IPS-18a (cell line): ENCODE results near the gene CDHR3.

ENCODE experiments used
- H3K27ac ChIP-seq: one replicate; pipeline ENCODE4 v1.5.1; 2013; ENCODE audit warnings: low read length
- H3K27me3 ChIP-seq: one replicate; pipeline ENCODE4 v1.6.1; 2013; ENCODE audit warnings: mild to moderate bottlenecking, low read length; ENCODE audit not compliant: control insufficient read depth, insufficient read depth
- H3K36me3 ChIP-seq: one replicate; pipeline ENCODE4 v1.6.1; 2013; ENCODE audit warnings: low read depth, low read length; ENCODE audit not compliant: control insufficient read depth
- H3K4me1 ChIP-seq: one replicate; pipeline ENCODE4 v1.6.1; 2013; ENCODE audit warnings: low read depth, low read length; ENCODE audit not compliant: control insufficient read depth
- H3K4me3 ChIP-seq: one replicate; pipeline ENCODE4 v1.5.1; 2013; ENCODE audit warnings: low read length
- H3K9ac ChIP-seq: one replicate; pipeline ENCODE4 v1.6.1; 2013; ENCODE audit warnings: mild to moderate bottlenecking, low read length, moderate library complexity
- H3K9me3 ChIP-seq: one replicate; pipeline ENCODE4 v1.6.1; 2013; ENCODE audit warnings: low read depth, low read length; ENCODE audit not compliant: control insufficient read depth

The CDHR3 gene

GRCh38 chr7:106033735-106034134, 70.7 kb downstream of the CDHR3 start:
- no peaks in the 10 kb centered on the region for H3K36me3 ChIP-seq
- H3K27ac ChIP-seq = no peak overlapping the region
- H3K9me3 ChIP-seq = no peaks in the 10 kb centered on the region
- no peaks in the 10 kb centered on the region for H3K27me3 ChIP-seq
- no peak overlapping the region for H3K9ac ChIP-seq
- peaks cover 13% of the 10 kb centered on the region for H3K4me1 ChIP-seq
- H3K4me3 ChIP-seq = no peak overlapping the region

GRCh38 chr7:106034383-106034782, 71.3 kb downstream of the CDHR3 start:
- no peak overlapping the region for H3K9ac ChIP-seq
- H3K27me3 ChIP-seq = no peaks in the 10 kb centered on the region

GRCh38 chr7:106035568-106035967, 72.5 kb downstream of the CDHR3 start:
- H3K9ac ChIP-seq = no peak overlapping the region
- no peaks in the 10 kb centered on the region for H3K27me3 ChIP-seq
- H3K36me3 ChIP-seq = no peaks in the 10 kb centered on the region
- H3K4me3 ChIP-seq = no peak overlapping the region
- no peaks in the 10 kb centered on the region for H3K9me3 ChIP-seq
- H3K4me1 ChIP-seq = peaks cover 13% of the 10 kb centered on the region
- H3K27ac ChIP-seq = no peak overlapping the region

More at GRCh38 chr7:106034383-106034782, 71.3 kb downstream of the CDHR3 start:
- Histone ChIP-seq H3K27ac (no peak overlapping the region), H3K4me3 (no peak overlapping the region), H3K36me3 (no peaks in the 10 kb centered on the region), H3K9me3 (no peaks in the 10 kb centered on the region), H3K4me1 (peaks cover 13% of the 10 kb centered on the region)

GRCh38 chr7:106036004-106036403, 72.9 kb downstream of the CDHR3 start:
- H3K4me1 ChIP-seq = peaks cover 12% of the 10 kb centered on the region
- no peaks in the 10 kb centered on the region for H3K36me3 ChIP-seq
- no peaks in the 10 kb centered on the region for H3K9me3 ChIP-seq
- H3K27ac ChIP-seq = no peak overlapping the region
- no peak overlapping the region for H3K9ac ChIP-seq
- no peak overlapping the region for H3K4me3 ChIP-seq
- H3K27me3 ChIP-seq = no peaks in the 10 kb centered on the region

- H3K9ac ChIP-seq = no peak overlapping the region
- no peaks in the 10 kb centered on the region for H3K9me3 ChIP-seq
- H3K4me1 ChIP-seq = peaks cover 7% of the 10 kb centered on the region
- H3K27me3 ChIP-seq = no peaks in the 10 kb centered on the region
- H3K4me3 ChIP-seq = no peak overlapping the region
- no peak overlapping the region for H3K27ac ChIP-seq
- H3K36me3 ChIP-seq = no peaks in the 10 kb centered on the region
Measured at GRCh38 chr7:106037489-106038176, 74.6 kb downstream of the CDHR3 start.

- Histone ChIP-seq H3K4me1 (peaks cover 7% of the 10 kb centered on the region), H3K27ac (no peak overlapping the region), H3K4me3 (no peak overlapping the region), H3K27me3 (no peaks in the 10 kb centered on the region), H3K9ac (no peak overlapping the region), H3K9me3 (no peaks in the 10 kb centered on the region), H3K36me3 (no peaks in the 10 kb centered on the region)
Measured at GRCh38 chr7:106038289-106038688, 75.2 kb downstream of the CDHR3 start.

- Histone ChIP-seq H3K9me3 (no peaks in the 10 kb centered on the region), H3K27me3 (no peaks in the 10 kb centered on the region), H3K4me1 (peaks cover 7% of the 10 kb centered on the region), H3K36me3 (no peaks in the 10 kb centered on the region), H3K9ac (no peak overlapping the region), H3K4me3 (no peak overlapping the region), H3K27ac (no peak overlapping the region)
Measured at GRCh38 chr7:106038916-106039315, 75.9 kb downstream of the CDHR3 start.

- no peak overlapping the region for H3K4me3 ChIP-seq
- H3K9ac ChIP-seq = no peak overlapping the region
- no peaks in the 10 kb centered on the region for H3K9me3 ChIP-seq
- peaks cover 7% of the 10 kb centered on the region for H3K4me1 ChIP-seq
- no peaks in the 10 kb centered on the region for H3K36me3 ChIP-seq
- no peak overlapping the region for H3K27ac ChIP-seq
- H3K27me3 ChIP-seq = no peaks in the 10 kb centered on the region
Measured at GRCh38 chr7:106039486-106040060, 76.5 kb downstream of the CDHR3 start.

- Histone ChIP-seq H3K27me3 (no peaks in the 10 kb centered on the region), H3K4me1 (peaks cover 7% of the 10 kb centered on the region), H3K4me3 (no peak overlapping the region), H3K36me3 (no peaks in the 10 kb centered on the region), H3K27ac (no peak overlapping the region), H3K9me3 (no peaks in the 10 kb centered on the region), H3K9ac (no peak overlapping the region)
Measured at GRCh38 chr7:106041140-106041717, 78.2 kb downstream of the CDHR3 start.

GRCh38 chr7:106042196-106042611, 79.1 kb downstream of the CDHR3 start:
- Histone ChIP-seq H3K9me3 (no peaks in the 10 kb centered on the region), H3K9ac (no peak overlapping the region)

GRCh38 chr7:106045139-106045538, 82.1 kb downstream of the CDHR3 start:
- H3K9me3 ChIP-seq = no peaks in the 10 kb centered on the region
- H3K4me1 ChIP-seq = peaks cover 7% of the 10 kb centered on the region
- no peak overlapping the region for H3K4me3 ChIP-seq
- H3K27ac ChIP-seq = no peak overlapping the region
- no peak overlapping the region for H3K9ac ChIP-seq
- no peaks in the 10 kb centered on the region for H3K36me3 ChIP-seq
- H3K27me3 ChIP-seq = no peaks in the 10 kb centered on the region

More at GRCh38 chr7:106042196-106042611, 79.1 kb downstream of the CDHR3 start:
- Histone ChIP-seq H3K27me3 (no peaks in the 10 kb centered on the region), H3K4me3 (no peak overlapping the region), H3K27ac (no peak overlapping the region), H3K36me3 (no peaks in the 10 kb centered on the region), H3K4me1 (peaks cover 7% of the 10 kb centered on the region)

GRCh38 chr7:106045586-106045985, 82.5 kb downstream of the CDHR3 start:
- Histone ChIP-seq H3K9ac (no peak overlapping the region), H3K27me3 (no peaks in the 10 kb centered on the region), H3K4me1 (peaks cover 7% of the 10 kb centered on the region), H3K4me3 (no peak overlapping the region), H3K9me3 (no peaks in the 10 kb centered on the region), H3K36me3 (no peaks in the 10 kb centered on the region), H3K27ac (no peak overlapping the region)
